ENCODE data around the gene PKP3.
"Not testable (repeated sequence)": the region's sequence is repeated elsewhere in the genome, so short reads cannot be mapped to it uniquely, and the experiment has no call there.

Gene PKP3

DNA sequence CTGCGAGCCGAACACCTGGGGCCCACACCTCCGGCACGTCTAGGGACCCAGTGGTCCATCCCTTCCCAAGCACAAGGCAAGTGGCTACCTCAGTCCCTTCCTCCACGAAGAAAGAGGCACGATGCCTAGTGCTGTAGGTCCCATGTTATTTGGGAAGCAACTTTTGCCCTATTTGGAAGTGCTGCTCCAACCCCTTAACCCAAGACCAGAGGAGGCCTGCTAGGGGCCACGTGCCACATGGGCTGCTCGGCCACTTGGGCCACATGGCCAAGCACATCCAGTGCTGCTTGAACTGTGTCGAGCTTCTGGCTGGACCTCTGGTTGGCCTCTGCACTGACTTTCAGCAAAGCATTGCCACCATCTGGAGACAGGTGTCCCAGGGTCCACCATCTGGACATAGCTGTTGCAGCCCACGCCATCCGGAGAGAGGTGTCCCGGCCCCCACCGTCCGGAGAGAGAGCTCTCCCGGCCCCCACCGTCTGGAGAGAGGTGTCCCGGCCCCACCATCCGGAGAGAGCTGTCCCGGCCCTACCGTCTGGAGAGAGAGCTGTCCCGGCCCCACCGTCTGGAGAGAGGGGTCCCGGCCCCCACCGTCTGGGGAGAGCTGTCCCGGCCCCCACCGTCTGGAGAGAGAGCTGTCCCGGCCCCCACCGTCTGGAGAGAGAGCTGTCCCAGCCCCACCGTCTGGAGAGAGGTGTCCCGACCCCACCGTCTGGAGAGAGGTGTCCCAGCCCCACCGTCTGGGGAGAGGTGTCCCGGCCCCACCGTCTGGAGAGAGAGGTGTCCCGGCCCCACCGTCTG is 31.2 kb upstream of the PKP3 start:
- no peak for DNase-seq (ENCODE audit: low read depth)

- not testable (repeated sequence) for DNase-seq (ENCODE audit: low read depth)
Observed at GRCh38 chr11:363443-363805, 30.6 kb upstream of the PKP3 start.

GRCh38 chr11:363948-364761 is 29.9 kb upstream of the PKP3 start:
- no peak for DNase-seq (ENCODE audit: low read depth)

- DNase-seq (ENCODE audit: low read depth), result no peak
Observed at GRCh38 chr11:364991-365725, 28.9 kb upstream of the PKP3 start.

- DNase-seq (ENCODE audit: low read depth), result no peak
Observed at GRCh38 chr11:365831-366230, 28.2 kb upstream of the PKP3 start.

- no peak for DNase-seq (ENCODE audit: low read depth)
Observed at GRCh38 chr11:367956-368413, 26.0 kb upstream of the PKP3 start.

DNA sequence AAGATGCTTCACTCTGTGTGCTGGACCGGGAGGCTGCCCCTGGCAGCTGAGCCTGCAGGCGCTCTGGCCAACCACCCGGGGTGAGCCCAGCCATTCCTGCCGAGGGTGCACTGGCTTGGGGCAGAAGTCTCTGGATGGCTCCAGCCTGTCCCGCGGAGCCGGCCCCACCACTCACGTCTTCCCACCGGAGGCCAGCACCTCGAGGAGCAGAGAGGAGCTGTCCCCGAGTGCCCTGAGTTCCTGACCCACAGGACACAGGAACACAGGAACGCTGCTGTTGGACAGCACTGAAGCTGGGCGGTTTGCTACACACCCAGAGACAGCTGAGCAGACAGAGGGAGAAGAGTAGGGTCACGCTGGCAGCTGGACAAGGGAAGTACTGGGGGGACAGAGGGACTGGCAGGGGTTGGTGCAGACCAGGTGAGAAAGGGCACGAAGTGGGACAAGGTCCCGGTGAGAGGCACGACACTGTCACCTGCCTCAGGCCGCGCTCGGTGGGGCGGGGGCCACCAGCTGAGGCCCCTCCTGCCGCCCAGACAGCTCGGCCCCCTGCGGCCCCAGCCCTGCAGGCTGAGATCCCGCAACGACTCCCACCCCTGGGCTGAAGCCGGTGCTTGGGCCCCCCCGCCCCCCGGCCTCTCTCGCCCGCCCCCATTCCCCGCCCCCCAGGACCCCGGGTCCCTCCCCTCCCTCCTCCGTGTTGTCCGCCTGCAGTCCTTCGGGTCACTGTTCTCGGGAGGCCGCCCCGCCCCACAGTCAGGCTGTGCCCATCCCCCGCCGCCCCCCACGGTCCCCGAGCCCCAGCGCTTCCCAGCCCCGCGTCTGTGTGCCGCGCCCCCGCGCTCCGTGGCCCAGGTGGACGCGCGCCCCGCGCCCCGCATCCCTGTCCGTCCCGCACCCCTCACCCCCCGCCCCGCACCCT is 25.3 kb upstream of the PKP3 start:
- no peak for DNase-seq (ENCODE audit: low read depth)

- DNase-seq (ENCODE audit: low read depth), result no peak
Observed at GRCh38 chr11:369336-370018, 24.5 kb upstream of the PKP3 start, which contains the start of gene B4GALNT4. TSS of gene B4GALNT4 (plus strand) at chr11:369499. CDS start at chr11:369804, 305 bp downstream.

DNA sequence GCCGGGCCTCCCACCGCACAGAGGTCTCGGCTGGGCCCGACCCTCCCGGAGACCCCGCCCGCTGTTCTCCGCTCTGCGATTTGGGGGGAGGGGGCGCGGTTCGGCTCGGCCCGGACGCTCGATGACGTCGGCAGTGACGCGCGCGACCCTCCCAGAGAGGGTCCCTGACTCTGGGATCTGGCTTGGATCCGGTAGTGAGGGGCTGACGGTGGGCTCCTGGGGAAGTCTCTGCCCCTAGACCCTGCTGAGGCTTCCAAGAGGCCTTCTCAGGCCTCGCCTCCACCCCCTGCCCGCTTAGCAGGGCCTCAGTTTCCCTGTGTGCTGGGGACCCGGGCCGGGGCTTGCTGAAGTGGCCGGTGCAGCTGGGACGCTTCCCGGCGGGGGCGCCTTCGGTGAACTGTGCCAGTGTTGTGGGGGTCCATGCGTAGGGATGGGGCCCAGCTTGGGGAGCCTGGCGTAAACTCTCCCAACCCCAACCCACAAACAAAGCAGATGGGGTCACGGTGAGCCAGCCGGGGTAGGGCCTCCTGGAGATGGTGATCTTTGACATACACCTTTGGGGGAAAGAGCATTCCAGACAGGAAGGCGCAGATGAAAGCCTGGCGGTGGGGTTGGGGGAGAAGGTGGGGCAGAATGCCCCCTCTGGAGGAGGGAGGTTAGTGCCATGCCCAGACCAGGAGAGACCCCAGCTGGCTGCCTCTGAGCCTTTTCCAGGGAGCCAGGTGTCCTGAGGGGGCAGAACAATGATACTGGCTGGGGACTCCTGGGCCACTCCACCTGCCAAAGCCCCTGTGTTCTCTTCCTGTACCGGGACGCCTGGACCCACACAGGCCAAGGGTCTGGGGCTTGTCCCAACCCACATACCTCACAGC is 23.7 kb upstream of the PKP3 start:
- no peak for DNase-seq (ENCODE audit: low read depth)

DNA sequence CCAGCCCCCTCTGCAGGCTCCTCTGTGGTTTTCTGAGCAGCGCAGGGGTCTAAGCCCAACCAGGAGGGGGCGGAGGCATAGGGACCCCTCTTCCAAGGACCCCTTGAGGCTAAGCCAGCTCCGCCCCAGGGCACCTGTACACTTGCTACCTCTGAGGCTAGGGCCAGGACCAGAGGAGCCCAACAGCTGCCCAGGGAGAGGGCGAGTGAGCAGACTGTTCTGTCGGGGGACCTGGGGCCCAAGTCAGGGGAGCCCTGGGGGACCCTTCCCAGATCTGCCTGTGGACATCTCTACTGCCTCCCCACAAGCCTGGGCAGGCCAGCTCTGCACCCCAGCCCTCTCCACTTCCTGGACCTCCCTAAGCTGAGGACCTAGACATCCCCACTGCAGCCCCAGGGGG is 23.0 kb upstream of the PKP3 start:
- DNase-seq (ENCODE audit: low read depth), result no peak

GRCh38 chr11:371716-372590 is 22.1 kb upstream of the PKP3 start:
- DNase-seq (ENCODE audit: low read depth), result no peak

- DNase-seq (ENCODE audit: low read depth), result no peak
Observed at GRCh38 chr11:372809-373715, 20.9 kb upstream of the PKP3 start.

GRCh38 chr11:373716-374551 is 20.1 kb upstream of the PKP3 start:
- no peak for DNase-seq (ENCODE audit: low read depth)

- no peak for DNase-seq (ENCODE audit: low read depth)
Observed at GRCh38 chr11:375065-376025, 18.7 kb upstream of the PKP3 start.

DNA sequence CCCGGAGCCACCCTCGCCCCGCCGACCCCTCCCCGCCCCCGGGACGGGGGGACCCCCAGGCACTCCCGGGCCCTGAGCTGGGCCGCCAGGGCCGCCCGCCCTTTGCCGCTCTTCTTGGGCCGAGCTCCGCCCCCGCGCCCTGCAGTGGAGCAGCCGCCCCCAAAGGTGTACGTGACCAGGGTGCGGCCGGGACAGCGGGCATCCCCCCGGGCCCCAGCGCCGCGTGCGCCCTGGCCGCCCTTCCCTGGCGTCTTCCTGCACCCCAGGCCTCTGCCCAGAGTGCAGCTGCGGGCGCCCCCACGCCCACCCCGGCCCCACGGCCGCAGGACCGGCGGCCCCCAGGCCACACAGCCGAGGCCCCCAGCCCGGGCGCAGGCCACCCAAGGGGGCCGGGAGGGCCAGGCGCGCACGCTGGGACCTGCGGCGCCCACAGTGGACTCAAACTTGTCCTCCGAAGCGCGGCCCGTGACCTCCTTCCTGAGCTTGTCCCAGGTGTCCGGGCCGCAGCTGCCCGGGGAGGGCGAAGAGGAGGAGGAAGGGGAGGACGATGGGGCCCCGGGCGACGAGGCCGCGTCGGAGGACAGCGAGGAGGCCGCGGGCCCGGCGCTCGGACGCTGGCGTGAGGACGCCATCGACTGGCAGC is 17.4 kb upstream of the PKP3 start:
- no peak for DNase-seq (ENCODE audit: low read depth)
